ENCODE measurements around the gene FKBP11.
A peak's percentile ranks its signal among the peaks of the same experiment; 100 is the strongest.

The FKBP11 gene

GRCh38 chr12:48925304-48926011 lies at the start of gene FKBP11:
Gene FKBP11 (minus strand): TSS chr12:48925492. CDS start chr12:48925428, 64 bp downstream.
- no peak for DNase-seq

DNA sequence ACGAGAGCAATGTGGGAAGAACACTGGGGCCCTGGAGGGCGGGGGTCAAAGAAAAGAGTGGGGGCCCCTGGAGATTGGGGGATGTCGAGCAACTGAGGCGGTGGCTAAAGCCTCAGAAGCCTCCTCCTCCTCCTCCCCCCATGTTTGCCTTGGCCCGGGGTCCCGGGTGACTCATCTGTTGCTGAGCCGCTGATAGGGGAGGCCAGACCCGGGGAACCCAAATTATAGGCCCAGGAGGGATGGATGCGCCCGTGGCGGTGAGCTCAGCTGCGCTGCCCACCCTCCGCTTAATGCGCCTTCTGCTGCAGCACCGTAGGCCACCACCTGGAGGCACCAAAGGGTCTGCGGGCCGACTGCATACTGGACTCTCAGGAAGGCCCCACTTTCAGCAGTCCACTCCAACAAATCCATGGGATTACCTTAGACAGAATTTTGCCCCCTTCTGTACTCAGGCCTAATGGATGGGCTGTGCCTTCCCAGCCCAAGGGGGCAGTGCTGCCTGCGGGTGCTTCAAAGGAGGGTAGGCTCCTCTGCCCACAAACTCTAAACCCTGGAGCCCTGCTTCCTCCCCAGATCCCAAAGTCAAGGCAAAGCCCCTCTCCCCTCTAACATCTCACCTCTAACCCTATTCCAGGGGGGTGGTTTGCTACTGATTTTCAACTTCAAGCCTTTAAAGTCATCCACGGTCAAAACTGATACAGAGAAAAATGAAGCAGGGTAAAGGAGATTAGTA lies 48.8 kb upstream of the FKBP11 start:
- DNase-seq: no peak

DNA sequence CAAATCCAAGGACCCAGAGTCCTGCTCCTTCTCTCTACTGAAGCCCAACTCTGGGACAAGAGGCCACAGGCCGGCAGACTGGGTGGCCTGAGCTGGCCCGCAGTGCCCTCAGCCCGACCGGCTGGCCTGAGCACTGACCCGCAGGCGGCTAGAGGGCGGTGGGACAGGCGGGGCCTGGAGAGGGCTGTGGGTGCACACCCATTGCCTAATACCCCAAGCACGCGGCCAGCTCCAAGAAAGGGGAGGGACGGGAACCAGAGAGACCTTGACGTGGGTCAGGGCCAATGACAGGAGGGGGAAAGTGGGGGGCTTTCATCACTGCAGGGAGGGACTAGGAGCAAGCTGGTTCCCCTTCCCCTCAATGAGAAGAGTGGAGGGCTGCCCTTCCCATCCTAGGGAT lies 48.2 kb upstream of the FKBP11 start:
- no peak for DNase-seq

DNA sequence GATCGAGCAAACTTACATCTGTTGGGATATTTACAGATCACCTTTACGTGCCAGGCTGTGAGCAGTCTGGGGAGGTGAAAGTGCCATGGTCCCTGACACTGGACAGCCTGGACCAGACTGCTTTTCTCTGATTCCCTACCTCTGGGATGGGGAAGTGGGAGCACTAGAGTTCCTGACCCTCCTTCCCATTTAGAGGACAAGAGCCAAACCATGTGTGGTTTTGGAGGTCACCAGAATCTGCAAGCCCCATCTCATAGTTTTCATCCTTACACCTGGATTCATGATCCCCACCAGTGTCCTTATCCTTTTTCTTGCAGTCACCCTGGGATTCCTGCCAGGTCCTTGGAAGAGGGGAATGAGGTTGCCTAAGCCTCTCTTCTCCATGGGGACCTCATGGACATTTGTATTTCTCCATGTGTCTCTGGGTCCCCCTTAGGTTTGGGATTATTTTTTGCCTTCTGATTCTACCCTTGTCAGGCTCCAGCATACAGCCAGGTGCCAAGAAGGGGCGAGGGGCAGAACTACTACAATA lies 47.7 kb upstream of the FKBP11 start:
- DNase-seq: no peak

DNA sequence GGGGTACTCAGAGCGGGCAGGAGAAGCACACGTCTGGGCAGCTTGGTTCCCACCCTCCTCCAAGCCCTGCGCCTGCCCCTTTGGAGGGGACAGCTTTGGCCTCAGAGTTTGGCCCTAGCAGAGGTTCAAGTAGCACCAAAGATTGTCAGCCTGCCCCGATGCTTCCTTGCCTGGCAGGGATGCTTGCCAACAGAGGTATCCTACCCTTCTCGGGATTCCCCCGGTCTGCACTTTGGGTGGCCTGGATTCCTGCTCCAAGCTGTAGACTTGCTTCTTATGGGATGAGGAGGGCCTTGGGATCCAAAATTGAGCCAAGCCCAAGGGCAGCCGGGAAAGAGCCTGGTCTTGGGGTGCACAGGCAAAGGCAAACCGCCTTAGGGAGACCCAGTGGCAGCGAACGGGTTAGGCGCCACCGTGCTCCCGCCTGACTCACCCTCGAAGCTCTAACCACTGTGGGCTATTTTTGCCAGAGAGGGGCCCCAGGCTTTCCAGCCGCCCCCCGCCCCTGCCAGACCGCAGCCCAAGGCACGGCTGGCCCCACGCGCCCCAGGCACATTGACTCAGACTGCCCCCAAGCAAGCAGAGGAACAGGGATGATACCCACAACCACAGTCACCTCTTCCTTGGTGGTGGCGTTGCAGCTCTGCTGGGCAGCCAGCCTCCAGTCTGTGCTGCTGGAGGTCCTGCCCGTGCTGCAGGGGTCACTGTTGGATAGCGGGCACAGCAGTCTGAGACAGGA lies 47.1 kb upstream of the FKBP11 start:
- no peak for DNase-seq

- no peak for DNase-seq
These were observed 45.5 kb upstream of the FKBP11 start for GRCh38 chr12:48970702-48971334.

DNA sequence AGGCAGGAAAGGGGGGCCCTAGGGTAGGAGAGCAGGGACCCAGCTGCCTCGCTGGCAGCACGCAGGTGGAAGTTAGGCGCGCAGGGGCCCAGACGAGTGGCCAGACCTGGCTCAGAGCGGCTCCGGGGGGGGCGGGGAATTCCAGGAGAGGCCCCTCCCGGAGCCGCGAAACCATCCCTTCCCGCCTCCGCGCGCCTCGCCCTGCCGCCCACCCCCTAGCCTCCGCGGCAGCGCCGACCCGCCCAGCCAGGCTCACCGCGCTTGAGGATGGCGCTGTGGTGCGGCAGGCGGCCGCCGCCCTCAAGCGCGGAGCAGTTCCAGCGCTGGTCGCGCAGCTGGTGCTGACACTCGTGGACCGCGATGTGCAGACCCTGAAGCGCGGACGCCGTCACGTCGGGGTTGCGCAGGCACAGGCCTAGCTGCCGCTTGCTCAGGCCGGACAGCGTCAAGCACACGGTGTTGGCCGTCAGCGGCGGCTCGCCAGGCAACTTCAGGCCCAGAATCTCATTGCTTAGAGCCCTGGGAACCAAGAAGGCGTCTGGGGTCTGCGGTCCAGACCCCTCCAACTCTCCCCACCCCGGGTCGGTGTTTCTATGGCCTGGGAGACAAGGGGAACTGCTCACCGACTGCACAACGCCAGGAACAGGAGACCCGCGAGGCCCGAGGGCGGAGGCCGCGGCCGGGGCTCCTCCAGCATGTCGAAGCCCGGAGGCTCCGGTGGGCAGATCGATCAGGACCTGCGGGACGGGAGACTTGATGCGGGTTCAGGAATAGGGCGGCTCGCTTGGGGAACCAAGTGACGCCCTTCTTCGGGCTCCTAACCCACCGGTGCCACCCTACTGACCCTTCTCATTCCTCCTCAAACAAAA lies 44.8 kb upstream of the FKBP11 start:
- no peak for DNase-seq

DNA sequence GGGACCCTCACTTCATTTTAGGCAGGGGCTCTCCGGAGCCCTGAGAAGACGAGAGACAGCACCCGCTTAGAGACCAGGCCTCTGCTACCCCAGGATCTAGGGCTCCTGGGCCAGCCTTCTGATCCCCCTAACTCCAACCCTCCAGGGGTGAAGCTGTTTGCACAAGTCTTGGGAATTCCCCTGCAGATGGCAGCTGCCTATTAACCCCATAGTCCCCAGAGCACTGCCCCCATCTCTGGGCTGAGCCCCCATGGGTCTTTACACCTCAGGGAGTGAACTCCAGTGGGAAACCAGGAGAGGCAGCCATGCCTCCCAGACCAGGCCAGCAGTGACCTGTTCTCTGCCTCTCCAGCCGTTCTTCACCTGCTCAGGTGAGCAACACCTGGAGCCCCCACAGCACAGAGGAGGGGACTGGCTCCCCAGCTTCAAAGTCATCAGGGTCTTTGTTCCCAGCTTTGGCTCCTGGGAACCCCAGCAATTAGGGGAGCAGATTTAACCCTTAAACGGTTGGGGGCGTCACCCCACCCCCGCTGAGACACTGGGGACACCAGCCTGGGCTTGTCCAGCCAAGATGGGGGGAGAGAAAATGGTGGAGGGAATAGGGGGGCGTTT lies 44.0 kb upstream of the FKBP11 start:
- DNase-seq: no peak

DNA sequence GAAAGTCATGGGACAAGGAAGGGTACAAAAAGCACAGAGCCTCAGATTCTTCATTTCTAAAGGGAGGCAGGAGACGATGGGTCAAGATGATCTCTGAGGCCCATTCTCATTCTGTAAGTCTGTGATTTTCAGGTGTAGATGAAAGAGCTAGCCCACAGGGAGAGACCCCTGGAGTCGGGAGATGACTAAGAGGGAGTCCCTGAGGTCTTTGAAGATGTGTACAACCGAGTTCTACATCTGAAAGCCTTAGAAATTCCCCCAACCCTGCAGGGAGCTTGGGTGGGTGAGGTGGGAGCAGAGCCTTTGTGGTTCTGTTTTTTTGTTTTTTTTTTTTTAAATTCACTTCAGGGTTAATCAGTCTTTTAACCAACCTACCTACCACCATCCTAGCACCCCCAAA lies 43.2 kb upstream of the FKBP11 start:
- no peak for DNase-seq

DNA sequence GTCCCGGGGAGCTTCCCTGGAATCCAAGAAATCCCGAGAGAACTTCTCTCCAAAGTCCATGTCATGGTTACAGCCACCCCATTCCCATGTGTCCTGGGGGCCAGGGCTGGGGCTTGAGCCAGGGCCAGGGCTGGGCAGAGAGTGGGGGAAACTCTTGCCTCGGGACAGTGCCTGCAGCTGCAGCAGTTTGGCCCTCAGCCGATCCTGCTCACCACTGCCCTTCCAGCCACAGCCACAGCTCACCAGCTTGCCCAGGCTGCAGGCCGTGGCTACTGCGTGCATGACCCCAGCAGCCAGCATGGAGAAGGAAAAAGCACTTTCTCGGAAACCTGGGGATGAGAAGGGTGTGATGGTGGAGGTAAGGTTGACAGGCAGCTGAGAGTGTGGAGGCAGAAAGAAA lies 42.7 kb upstream of the FKBP11 start:
- DNase-seq: no peak

DNA sequence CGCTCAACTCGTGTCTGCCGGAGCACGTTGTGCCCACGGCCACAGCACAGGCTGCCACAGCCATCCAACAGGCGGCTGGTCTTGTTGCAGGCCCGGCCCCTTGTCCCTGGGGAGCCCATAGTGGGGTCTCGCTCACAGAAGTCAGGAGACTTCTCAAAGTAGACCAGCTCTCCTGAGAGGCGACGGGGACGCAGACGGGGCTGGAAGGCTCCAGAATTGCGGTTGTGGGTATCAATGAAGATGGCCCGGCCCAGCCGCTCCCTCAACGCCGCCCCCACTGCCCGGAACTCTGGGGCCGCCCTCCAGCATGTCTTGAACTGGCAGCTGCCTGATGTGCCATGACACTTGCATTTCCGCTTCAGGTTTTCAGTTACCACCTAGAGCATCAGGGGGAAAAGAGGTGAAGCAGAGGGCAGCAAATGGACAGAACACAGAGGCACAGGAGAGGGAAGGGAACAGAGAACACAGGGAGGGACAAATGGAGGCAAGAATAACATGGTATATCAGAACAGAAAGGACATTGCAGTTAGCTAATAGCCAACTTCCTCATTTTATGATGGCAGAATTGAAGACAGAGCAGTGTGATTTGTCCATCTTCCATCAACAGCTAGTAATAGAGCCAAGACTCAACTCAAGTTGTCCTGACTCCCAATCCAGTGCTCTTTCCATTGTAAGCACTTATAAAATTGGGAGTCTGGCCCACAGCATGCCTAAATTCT lies 41.0 kb upstream of the FKBP11 start:
- no peak for DNase-seq

- no peak for DNase-seq
These were observed 40.1 kb upstream of the FKBP11 start for GRCh38 chr12:48965298-48965838.

GRCh38 chr12:48961801-48962200 lies 36.5 kb upstream of the FKBP11 start:
- DNase-seq: no peak

- DNase-seq: no peak
These were observed 36.0 kb upstream of the FKBP11 start for GRCh38 chr12:48961331-48961730.

GRCh38 chr12:48960834-48961233 lies 35.5 kb upstream of the FKBP11 start:
- DNase-seq: no peak

GRCh38 chr12:48958049-48958388 lies 32.7 kb upstream of the FKBP11 start:
- DNase-seq: no peak

DNA sequence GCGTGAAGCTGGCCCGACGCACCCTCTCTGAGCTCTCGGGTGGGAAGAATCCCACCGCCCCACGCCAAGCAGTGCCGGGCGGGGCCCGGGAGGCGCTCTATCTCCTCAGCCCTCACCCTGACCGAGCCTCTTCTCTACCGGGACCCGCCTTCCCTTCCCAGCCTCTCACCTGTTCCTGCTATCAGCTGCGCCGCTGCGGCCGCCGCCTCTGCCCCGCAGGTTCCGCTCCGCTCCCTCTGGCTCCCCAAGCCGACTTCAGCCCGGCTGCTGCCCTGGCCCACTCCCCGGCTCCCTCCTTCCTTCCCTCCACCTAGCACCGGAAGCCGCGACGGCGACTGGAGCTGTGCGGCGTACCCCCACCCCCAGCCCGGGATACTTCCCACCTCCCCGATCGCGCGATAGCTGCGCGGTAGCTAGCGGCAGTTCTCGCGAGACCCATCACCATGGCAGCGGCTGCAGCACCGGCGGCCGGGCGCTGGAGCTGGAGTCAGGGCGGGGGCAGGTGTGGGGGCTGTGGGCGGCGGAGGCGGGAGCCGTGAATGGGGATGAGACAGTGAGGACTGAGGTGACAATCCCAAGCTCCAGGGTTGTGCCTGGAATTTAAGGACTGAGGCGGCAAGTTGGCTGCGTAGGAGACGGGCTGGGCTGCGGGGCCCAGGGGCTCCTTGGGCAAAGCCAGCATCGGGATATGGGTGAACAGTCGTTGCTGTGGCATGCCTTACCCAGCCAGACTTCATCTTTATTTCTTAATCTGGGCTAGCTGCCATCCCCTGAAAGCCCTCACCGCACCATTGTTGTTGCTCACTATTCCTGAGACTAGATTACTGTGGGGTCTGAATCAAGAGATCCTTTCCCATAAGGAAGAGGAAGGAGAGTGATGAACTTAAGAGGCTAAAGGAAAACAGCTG lies 32.1 kb upstream of the FKBP11 start, which contains the start of gene ARF3:
TSS of gene ARF3 (minus strand) at position 347 of the 908 bp plus-strand sequence. CDS start 16,392 bp downstream, outside the sequence.
- DNase-seq: peak; percentile 79

DNA sequence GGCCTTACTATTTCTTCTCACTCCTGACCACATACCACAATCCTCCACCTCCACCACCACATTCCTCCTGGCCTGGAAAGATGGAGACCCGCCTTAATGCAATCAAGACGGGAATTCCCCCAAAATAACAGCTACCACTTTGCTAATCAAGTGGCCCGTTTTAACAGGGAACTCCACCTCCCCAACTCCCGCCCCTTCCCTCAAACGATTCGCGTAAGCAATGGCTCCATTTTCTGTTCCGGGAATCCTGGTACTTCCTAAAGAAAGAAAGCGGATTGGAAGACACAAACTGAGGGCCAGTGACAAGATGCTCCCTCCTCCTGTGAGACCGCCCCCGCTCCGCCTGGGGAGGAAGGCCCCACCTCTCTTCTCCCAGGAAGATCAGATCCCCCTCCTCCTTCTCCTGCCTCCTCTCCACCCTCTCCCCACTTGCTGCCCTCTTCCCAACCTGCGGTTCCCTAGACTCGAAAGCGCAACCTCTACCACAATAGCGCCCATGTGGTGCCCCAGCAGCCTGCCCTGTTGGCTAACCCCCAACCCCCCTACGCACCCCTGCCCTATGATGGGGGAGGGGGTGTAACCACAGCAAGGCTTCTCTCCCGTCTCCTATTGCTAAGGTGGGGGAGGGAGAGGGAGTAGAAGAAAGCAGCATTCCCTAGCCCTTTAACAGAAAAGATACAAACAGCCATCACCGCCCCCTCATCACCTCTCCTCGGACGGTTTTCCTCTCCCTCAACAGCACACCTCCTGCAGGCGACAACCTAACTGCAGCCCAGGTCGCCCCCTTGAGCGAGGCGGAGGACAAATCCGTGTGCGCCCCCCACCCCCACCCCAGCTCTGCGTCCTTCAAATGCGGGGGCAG lies 31.2 kb upstream of the FKBP11 start:
- peak; percentile 78 for DNase-seq

All from GF-D8 (cell line).